ENCODE data around the gene ST14.
"Not testable (repeated sequence)": the region's sequence is repeated elsewhere in the genome, so short reads cannot be mapped to it uniquely, and the experiment has no call there.

Gene ST14

GRCh38 chr11:130243816-130244215, 84.2 kb downstream of the ST14 start:
- DNase-seq = no peak

DNA sequence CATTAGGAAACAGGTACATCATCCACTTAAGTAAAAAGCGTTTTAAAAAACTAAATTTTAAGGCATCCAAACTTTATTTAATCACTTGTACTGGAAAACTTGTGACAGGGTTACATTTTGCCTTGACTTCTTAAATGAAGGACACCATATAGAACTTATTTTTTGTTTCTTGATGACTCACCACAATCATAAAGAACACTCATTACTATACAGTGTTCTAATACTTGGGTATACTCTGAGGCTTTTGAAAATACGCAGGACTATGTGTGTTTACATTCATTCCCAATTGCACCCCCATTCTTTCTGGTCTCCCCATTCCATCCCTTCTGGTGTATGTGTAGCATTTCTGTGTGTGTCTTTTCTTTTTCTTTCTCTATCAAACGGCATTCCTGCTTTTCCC, 85.3 kb downstream of the ST14 start:
- no peak for DNase-seq

DNA sequence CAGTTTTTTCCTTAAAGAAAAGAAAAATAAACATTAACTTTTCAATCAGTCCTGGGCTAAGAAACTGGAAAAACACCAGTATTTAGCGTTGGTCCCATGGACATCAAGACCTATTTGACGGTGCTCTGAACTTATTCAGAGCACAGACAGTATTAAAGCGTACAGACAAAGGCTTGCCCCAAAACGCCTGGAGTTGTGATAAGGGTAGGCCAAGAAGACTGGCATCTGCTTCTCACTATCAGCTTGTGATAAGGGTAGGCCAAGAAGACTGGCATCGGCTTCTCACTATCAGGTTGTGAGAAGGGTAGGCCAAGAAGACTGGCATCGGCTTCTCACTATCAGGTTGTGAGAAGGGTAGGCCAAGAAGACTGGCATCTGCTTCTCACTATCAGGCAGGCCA, 85.8 kb downstream of the ST14 start:
- not testable (repeated sequence) for DNase-seq

DNA sequence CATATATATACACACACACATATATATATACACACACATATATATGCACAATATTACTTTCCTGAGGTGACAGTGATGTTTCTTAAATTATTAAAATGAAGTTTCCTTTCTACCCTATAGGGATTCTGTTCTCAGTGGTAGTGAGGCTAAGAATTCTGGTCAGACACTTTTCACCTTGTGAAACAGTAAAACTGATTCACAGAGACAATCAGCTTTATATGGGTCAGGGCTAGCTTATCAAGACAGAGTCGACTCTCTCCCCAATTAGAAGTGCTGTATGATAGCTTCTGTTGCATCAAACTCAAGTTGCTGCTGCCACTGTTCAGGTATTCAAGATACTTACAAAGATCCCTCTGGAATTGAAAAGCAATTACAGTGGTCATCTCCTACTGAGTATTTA, 86.7 kb downstream of the ST14 start:
- no peak for DNase-seq

DNA sequence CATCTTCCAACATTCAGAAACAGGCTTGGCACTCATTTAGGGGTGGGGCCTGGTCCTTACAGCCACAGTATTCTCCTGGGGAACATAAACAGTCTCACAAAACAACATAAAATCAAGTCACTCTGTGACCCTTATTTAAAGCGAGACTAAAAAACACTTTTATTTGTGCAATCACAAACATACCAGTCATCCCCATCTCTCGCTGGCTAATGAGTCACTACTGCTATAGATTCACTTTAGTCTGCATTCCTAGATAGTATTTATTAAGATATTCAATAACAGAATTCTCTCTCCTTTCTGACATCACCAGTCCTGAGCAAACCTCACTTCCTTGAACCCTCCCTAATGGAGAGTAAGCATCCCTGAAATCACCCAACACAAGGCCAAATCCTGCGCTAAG, 87.2 kb downstream of the ST14 start:
- no peak for DNase-seq

DNA sequence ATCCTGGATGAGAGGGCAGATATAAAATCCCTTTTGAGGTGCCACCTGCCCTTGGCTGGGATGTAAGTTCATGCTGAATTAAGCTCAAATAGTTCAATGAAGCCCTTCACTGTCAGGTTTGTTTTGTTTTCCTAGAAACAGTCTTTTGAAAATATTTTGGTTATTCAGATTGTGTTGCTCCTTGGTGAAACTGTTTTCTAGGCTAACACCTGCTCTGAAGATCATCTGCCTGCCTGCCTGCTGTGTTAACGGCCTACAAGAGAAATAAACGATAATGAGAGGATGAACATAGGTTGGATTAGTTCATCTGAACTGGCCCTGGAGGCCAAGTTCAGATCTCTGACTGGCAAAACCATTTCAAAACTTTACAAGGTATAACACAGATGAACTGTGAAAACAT, 87.7 kb downstream of the ST14 start:
- DNase-seq = no peak

DNA sequence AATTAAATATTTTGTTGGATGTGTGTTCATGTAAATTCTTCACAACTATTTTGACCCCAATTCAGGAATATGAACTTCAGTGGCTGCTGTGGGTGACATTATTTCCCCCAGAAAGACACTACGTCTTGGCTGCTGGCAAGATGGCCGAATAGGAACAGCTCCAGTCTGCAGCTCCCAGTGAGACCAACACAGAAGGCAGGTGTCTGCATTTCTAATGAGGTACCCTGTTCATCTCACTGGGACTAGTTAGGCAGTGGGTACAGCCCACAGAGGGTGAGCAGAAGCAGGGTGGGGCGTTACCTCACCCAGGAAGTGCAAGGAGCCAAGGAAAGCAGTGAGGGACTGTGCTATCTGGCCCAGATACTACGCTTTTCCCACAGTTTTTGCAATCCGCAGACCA, 89.8 kb downstream of the ST14 start:
- no peak for DNase-seq

- DNase-seq = not testable (repeated sequence)
These were observed 90.3 kb downstream of the ST14 start for GRCh38 chr11:130249929-130250328.

GRCh38 chr11:130251763-130252162, 92.2 kb downstream of the ST14 start:
- DNase-seq = not testable (repeated sequence)
